Neural crest cell (in vitro differentiated cells): ENCODE data around the gene NELL1. TPM values are rescaled to one million over a fixed set of nuclear protein-coding genes. Genes with fewer than 3 reads are reported as not detected.
A peak's percentile ranks its signal among the peaks of the same experiment; 100 is the strongest.

ENCODE experiments used
- DNase-seq: peaks from one replicate; pipeline ENCODE4 v3.0.0; 2021; ENCODE audit warnings: low read depth, mixed read lengths, low spot score
- H3K27ac Mint-ChIP-seq: one replicate; pipeline ENCODE4 v1.8.0; 2021; ENCODE audit warnings: mild to moderate bottlenecking, mixed read lengths; ENCODE audit not compliant: unreplicated experiment
- H3K27me3 Mint-ChIP-seq: 2 replicates; pipeline ENCODE4 v1.8.0; 2021; ENCODE audit warnings: low read depth, mild to moderate bottlenecking, mixed read lengths
- H3K36me3 Mint-ChIP-seq: 2 replicates; pipeline ENCODE4 v1.8.0; 2021; ENCODE audit warnings: low read depth, mild to moderate bottlenecking, mixed read lengths
- H3K4me1 Mint-ChIP-seq: 2 replicates; pipeline ENCODE4 v1.8.0; 2021; ENCODE audit warnings: mixed read lengths
- H3K4me3 Mint-ChIP-seq: one replicate; pipeline ENCODE4 v1.8.0; 2021; ENCODE audit warnings: mild to moderate bottlenecking, mixed read lengths
- H3K9me3 Mint-ChIP-seq: 2 replicates; pipeline ENCODE4 v1.8.0; 2021; ENCODE audit warnings: mixed read lengths
- total RNA-seq: library from RNA; stranded (reverse); gene quantifications from 2 replicates; pipeline ENCODE4 v1.2.1, GENCODE V29; 2021
- TF ChIP-seq, protein P1 (sequence below): fragments of 200-600 bp; sonication (generic); conservative IDR thresholded peaks from 2 replicates; pipeline ENCODE4 v1.5.0; 2021; ENCODE audit warnings: antibody characterized with exemption, mild to moderate bottlenecking

The NELL1 gene
- total RNA-seq, 1 donor from 2014 or later: 0.51 TPM

DNA sequence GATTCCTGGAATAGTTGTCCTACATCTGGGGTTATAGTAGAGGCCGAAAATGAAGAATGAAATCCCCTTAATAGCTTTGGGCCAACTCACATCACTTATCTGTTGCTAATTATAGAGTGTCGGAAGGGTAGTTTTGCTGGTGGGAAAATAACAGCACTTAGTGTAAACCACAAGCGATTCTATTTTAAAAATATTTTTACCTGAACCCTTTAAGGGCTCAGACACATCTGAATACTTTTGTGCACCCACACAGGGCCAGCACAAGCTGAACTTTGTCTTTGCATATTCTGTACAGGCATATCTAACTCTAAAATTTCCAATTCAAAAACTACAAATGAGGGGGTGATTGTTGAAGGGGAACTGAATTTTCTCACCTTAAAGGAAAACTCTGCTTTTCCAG, 42.4 kb upstream of the NELL1 start:
- DNase-seq: no peak
- peaks cover 21% of the 10 kb centered on the region for H3K27me3 Mint-ChIP-seq

DNA sequence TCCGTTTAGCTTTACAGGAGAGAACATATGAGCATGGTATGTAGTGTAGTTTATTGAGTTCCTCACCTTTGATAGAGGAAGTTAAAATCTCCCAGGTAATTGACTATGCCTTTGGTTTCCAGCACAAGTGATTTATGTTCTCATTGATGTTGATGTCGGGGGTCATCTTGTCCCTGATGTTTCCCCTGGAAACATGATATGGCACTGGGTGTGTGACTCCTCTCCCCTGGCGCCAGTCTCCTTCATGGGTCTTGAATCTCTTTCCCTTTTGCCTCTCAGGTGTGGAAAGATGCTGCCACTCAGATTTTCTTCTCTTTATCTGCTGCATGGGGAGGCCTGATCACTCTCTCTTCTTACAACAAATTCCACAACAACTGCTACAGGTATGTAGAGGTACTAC, 41.7 kb upstream of the NELL1 start:
- H3K4me3 Mint-ChIP-seq: no peak overlapping the region
- H3K36me3 Mint-ChIP-seq: no peaks in the 10 kb centered on the region
- no peaks in the 10 kb centered on the region for H3K9me3 Mint-ChIP-seq
- TF ChIP-seq, protein P1, sequence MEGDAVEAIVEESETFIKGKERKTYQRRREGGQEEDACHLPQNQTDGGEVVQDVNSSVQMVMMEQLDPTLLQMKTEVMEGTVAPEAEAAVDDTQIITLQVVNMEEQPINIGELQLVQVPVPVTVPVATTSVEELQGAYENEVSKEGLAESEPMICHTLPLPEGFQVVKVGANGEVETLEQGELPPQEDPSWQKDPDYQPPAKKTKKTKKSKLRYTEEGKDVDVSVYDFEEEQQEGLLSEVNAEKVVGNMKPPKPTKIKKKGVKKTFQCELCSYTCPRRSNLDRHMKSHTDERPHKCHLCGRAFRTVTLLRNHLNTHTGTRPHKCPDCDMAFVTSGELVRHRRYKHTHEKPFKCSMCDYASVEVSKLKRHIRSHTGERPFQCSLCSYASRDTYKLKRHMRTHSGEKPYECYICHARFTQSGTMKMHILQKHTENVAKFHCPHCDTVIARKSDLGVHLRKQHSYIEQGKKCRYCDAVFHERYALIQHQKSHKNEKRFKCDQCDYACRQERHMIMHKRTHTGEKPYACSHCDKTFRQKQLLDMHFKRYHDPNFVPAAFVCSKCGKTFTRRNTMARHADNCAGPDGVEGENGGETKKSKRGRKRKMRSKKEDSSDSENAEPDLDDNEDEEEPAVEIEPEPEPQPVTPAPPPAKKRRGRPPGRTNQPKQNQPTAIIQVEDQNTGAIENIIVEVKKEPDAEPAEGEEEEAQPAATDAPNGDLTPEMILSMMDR: no peak
- H3K4me1 Mint-ChIP-seq: no peaks in the 10 kb centered on the region
- DNase-seq: no peak
- H3K27me3 Mint-ChIP-seq: peaks cover 18% of the 10 kb centered on the region
- H3K27ac Mint-ChIP-seq: no peak overlapping the region

More for the DNA sequence above, 42.4 kb upstream of the NELL1 start:
- TF ChIP-seq, protein P1: no peak
- no peak overlapping the region for H3K4me3 Mint-ChIP-seq
- H3K27ac Mint-ChIP-seq: no peak overlapping the region
- no peaks in the 10 kb centered on the region for H3K36me3 Mint-ChIP-seq
- H3K9me3 Mint-ChIP-seq: no peaks in the 10 kb centered on the region
- no peaks in the 10 kb centered on the region for H3K4me1 Mint-ChIP-seq

DNA sequence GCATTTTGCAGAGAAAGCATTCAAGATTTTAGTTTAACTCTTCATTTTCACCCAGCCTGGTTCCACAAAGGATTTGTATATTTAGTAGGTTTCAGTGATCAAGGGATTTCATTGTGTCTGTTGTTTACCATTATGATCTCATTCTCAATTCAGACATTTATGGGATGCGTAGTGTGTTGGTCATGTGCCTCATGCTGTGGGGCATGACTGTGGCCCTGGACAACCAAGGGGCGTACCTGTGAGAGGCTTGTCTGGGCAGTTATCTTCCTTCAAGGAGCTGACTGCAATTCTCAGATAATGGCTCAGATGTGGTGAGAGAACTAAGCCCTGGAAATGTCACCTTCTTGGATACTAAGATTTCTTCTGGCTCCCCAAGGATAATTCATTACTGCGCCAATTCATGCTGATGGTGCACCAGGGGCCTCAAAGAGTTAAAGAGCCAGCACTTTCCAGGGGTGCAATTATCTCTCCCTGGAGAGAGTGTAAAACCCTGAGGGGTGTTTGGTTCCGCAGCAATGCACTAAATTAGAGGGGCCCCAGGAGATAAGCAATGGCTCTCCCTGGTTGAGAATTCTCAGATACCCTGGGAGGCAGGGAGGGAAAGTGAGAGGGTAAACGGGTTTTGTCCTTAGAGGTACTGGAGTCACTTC, 37.7 kb upstream of the NELL1 start:
- no peak overlapping the region for H3K27ac Mint-ChIP-seq
- peaks cover 4% of the 10 kb centered on the region for H3K27me3 Mint-ChIP-seq
- no peak overlapping the region for H3K4me3 Mint-ChIP-seq
- TF ChIP-seq, protein P1: no peak
- no peak for DNase-seq
- H3K4me1 Mint-ChIP-seq: no peaks in the 10 kb centered on the region
- H3K36me3 Mint-ChIP-seq: no peaks in the 10 kb centered on the region
- H3K9me3 Mint-ChIP-seq: no peaks in the 10 kb centered on the region

DNA sequence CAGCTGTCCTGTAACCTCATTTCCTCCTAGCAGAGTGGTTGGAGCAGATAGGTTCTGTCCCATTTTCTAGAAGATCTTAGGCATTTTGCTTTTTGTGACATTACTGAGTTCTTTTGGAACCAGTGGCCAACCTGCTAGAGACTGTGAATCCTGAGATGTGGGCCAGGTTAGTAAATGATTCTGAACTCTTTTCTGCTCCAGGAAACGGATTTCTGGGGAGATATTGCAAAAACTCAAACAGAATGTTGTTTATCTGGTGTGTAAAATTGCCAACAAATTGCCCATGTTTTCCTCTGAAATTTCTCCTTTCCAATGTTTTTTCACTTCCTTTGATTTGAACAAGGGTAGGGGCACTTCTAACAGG, 37.2 kb upstream of the NELL1 start:
- H3K9me3 Mint-ChIP-seq: no peaks in the 10 kb centered on the region
- no peak overlapping the region for H3K4me3 Mint-ChIP-seq
- TF ChIP-seq, protein P1: no peak
- peaks cover 4% of the 10 kb centered on the region for H3K27me3 Mint-ChIP-seq
- no peak overlapping the region for H3K27ac Mint-ChIP-seq
- no peaks in the 10 kb centered on the region for H3K36me3 Mint-ChIP-seq
- DNase-seq: no peak
- no peaks in the 10 kb centered on the region for H3K4me1 Mint-ChIP-seq

DNA sequence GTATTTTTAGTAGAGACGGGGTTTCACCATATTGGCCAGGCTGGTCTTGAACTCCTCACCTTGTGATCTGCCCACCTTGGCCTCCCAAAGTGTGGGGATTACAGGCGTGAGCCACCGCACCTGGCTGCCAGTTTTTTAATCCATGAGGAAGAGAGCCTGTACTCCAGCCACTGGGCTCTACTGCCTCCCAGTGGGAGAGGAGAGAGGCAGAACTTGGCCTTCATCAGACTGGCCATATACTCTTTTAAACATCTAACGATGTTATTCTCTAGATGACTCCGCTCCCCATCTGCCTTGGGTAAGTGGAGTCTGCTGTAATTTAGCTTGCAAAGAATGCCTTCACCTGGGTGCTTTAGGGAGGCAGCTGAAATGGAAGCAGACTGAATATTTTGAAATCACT, 35.3 kb upstream of the NELL1 start:
- Mint-ChIP-seq H3K4me3 (no peak overlapping the region), H3K27me3 (peaks cover 2% of the 10 kb centered on the region), H3K4me1 (no peaks in the 10 kb centered on the region), H3K36me3 (no peaks in the 10 kb centered on the region), H3K27ac (no peak overlapping the region), H3K9me3 (no peaks in the 10 kb centered on the region)
- TF ChIP-seq, protein P1: peak; percentile 17
- no peak for DNase-seq
